Karpas-422 (cell line): ENCODE measurements around the gene KCNQ1. TPM values are rescaled to one million over a fixed set of nuclear protein-coding genes. Genes with fewer than 3 reads are reported as not detected.

Experiments
- DNase-seq: peaks from one replicate; pipeline ENCODE4 v3.0.0-alpha.2; 2015
- H2AFZ ChIP-seq: fragments of 200-600 bp; sonication (generic); 2 replicates; pipeline ENCODE4 v1.6.1; 2014; ENCODE audit warnings: antibody characterized with exemption, low read length, mixed read lengths
- H3K27ac ChIP-seq: fragments of 200-600 bp; sonication (generic); 2 replicates; pipeline ENCODE4 v1.5.1; 2014; ENCODE audit warnings: mild to moderate bottlenecking, low read length, moderate library complexity
- H3K27me3 ChIP-seq: fragments of 200-600 bp; sonication (generic); 2 replicates; pipeline ENCODE4 v1.6.1; 2014; ENCODE audit warnings: low read length, mixed read lengths
- H3K36me3 ChIP-seq: fragments of 200-600 bp; sonication (generic); 2 replicates; pipeline ENCODE4 v1.6.1; 2014; ENCODE audit warnings: low read length, mixed read lengths; ENCODE audit not compliant: insufficient read depth
- H3K4me1 ChIP-seq: fragments of 200-600 bp; sonication (generic); 2 replicates; pipeline ENCODE4 v1.6.1; 2014; ENCODE audit warnings: mild to moderate bottlenecking, low read length, mixed read lengths
- H3K4me2 ChIP-seq: fragments of 200-600 bp; sonication (generic); 2 replicates; pipeline ENCODE4 v1.6.1; 2014; ENCODE audit warnings: low read length, low read depth, mild to moderate bottlenecking; ENCODE audit not compliant: poor library complexity, severe bottlenecking
- H3K4me3 ChIP-seq: fragments of 200-600 bp; sonication (generic); 2 replicates; pipeline ENCODE4 v1.5.1; 2014; ENCODE audit warnings: mild to moderate bottlenecking, antibody characterized with exemption, low read length, mixed read lengths
- H3K79me2 ChIP-seq: fragments of 200-600 bp; sonication (generic); 2 replicates; pipeline ENCODE4 v1.6.1; 2014; ENCODE audit warnings: mild to moderate bottlenecking, low read length, mixed read lengths
- H3K9ac ChIP-seq: fragments of 200-600 bp; sonication (generic); 2 replicates; pipeline ENCODE4 v1.6.0; 2014; ENCODE audit warnings: low read length
- H3K9me2 ChIP-seq: fragments of 200-600 bp; sonication (generic), shearing (Covaris generic); replicated peaks from 2 replicates; pipeline ENCODE4 v1.6.0; 2014; ENCODE audit warnings: mild to moderate bottlenecking, low read length, moderate library complexity; ENCODE audit not compliant: insufficient read depth
- H3K9me3 ChIP-seq: fragments of 300-700, 200-600 bp; sonication (generic); 2 replicates; pipeline ENCODE4 v1.6.1; 2014; ENCODE audit warnings: low read length, mixed read lengths
- H4K20me1 ChIP-seq: fragments of 200-600 bp; sonication (generic); 2 replicates; pipeline ENCODE4 v1.6.1; 2014; ENCODE audit warnings: mild to moderate bottlenecking, antibody characterized with exemption, low read length, low read depth; ENCODE audit not compliant: insufficient read depth
- total RNA-seq: library from RNA; depleted of rRNA; stranded (reverse); fragments of >200 nt; shearing (Covaris generic); gene quantifications from 2 replicates; pipeline ENCODE4 v1.2.3, GENCODE V29; 2014; ENCODE audit warnings: low replicate concordance

The KCNQ1 gene
- total RNA-seq, 1 experiment from 2014 or later: not detected

DNA sequence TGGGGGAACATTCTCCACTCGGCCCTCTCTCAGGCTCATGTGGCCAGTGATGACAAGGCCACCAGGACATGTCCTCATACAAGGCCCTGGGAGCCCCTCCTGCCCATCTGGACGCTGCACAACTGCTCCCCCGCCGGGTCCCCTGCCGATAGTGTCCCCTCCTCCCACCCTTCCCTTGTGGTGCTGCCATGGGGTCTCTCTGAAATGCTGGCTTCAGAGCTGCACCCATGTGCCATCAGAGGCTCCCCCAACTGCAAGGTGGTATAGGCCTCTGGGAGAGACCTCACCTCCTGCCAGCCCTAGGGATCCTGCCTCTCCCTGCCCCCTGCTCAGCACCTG lies 142.0 kb downstream of the KCNQ1 start:
- H3K4me2 ChIP-seq: no peak overlapping the region
- no peaks in the 10 kb centered on the region for H3K9me2 ChIP-seq
- no peak overlapping the region for H2AFZ ChIP-seq
- no peaks in the 10 kb centered on the region for H4K20me1 ChIP-seq
- DNase-seq: no peak
- H3K36me3 ChIP-seq: no peaks in the 10 kb centered on the region
- H3K79me2 ChIP-seq: no peaks in the 10 kb centered on the region
- no peak overlapping the region for H3K27ac ChIP-seq
- no peaks in the 10 kb centered on the region for H3K9me3 ChIP-seq
- H3K9ac ChIP-seq: no peak overlapping the region
- no peaks in the 10 kb centered on the region for H3K4me1 ChIP-seq
- H3K4me3 ChIP-seq: no peak overlapping the region
- H3K27me3 ChIP-seq: no peaks in the 10 kb centered on the region

GRCh38 chr11:2587132-2587930 lies 142.5 kb downstream of the KCNQ1 start:
- Histone ChIP-seq H3K27ac (no peak overlapping the region), H3K4me3 (no peak overlapping the region), H3K79me2 (no peaks in the 10 kb centered on the region), H3K9me2 (no peaks in the 10 kb centered on the region), H3K9ac (no peak overlapping the region), H3K4me1 (no peaks in the 10 kb centered on the region), H3K27me3 (no peaks in the 10 kb centered on the region), H2AFZ (no peak overlapping the region), H3K36me3 (no peaks in the 10 kb centered on the region), H4K20me1 (no peaks in the 10 kb centered on the region), H3K9me3 (no peaks in the 10 kb centered on the region), H3K4me2 (no peak overlapping the region)
- no peak for DNase-seq

DNA sequence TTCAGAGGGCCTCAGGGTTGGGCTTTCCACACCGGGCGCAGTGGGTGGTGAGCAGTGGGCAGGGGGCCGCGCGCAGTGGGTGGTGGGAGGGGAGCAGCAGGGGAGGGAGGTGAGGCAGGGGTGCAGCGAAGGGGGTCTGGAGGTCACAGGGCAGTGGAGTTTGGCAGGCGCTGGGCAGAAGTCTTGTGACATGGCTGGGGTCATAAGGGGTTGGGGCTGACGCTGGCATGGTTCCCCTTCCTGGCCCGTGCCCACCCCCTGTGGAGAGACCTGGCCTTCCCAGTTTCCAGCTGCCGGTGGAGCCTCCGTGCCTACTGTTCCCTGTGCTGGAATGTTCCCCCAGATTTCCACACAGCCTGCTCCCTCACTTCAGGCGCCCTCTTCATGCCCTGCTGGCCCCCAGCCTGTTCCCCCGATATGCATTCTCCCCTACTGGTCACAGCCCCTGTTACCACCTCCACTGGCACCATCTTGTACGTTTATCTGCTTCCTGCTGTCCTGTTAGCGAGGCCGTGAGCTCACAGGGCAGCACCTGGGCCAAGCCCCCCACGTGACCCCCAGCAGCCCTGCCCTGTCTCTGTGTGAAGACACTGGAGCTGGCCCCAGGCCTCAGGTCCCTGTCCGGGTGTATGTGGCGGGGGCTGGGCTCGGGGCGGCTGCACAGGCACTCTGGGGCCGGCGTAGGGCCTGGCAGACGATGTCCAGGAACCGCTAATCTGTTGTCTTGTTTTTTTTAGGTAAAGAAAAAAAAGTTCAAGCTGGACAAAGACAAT lies 143.4 kb downstream of the KCNQ1 start:
- DNase-seq: no peak
- Histone ChIP-seq H3K4me1 (no peaks in the 10 kb centered on the region), H3K27ac (no peak overlapping the region), H3K9me3 (no peaks in the 10 kb centered on the region), H4K20me1 (no peaks in the 10 kb centered on the region), H3K79me2 (no peaks in the 10 kb centered on the region), H3K36me3 (no peaks in the 10 kb centered on the region), H3K4me2 (no peak overlapping the region), H3K9me2 (no peaks in the 10 kb centered on the region), H3K4me3 (no peak overlapping the region), H3K9ac (no peak overlapping the region), H2AFZ (no peak overlapping the region), H3K27me3 (no peaks in the 10 kb centered on the region)

DNA sequence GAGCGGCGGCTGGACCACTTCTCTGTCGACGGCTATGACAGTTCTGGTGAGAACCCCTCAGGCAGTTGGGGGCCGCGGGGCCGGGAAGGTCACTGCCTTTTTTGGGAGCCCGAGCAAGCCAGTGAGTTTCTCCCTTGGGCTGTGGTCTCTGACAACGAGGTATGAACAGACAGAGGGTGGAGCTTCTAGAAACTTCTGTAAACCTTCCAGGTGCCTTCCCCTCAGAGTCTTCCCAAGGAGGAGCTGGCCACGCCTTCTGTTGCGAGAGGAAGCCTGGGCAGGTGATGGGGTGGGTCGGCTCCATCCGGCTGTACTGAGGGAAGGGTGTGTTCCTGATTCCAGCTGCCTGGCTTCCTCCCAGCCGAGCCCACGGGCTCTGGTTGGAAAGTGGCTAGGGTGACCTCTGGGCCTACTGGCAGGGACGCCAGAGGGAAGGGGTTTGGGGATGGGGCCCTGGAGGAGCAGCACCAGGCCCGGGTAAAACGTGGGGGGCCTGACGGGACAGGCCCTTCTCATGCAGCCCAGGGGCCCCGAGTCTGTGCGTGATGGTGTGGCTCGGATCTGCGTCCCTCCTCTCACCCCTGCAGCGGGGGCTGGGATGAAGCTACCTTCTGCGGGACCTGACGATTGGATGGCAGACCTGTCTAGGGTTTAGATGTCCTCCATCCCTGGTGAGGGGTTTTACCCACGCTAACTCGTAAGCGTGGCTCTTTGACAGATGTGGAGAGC lies 144.2 kb downstream of the KCNQ1 start:
- Histone ChIP-seq H4K20me1 (no peaks in the 10 kb centered on the region), H3K27me3 (no peaks in the 10 kb centered on the region), H3K9me2 (no peaks in the 10 kb centered on the region), H3K4me3 (no peak overlapping the region), H3K4me2 (no peak overlapping the region), H3K9me3 (no peaks in the 10 kb centered on the region), H3K9ac (no peak overlapping the region), H3K79me2 (no peaks in the 10 kb centered on the region), H3K4me1 (no peaks in the 10 kb centered on the region), H3K36me3 (no peaks in the 10 kb centered on the region), H2AFZ (no peak overlapping the region), H3K27ac (no peak overlapping the region)
- DNase-seq: no peak

DNA sequence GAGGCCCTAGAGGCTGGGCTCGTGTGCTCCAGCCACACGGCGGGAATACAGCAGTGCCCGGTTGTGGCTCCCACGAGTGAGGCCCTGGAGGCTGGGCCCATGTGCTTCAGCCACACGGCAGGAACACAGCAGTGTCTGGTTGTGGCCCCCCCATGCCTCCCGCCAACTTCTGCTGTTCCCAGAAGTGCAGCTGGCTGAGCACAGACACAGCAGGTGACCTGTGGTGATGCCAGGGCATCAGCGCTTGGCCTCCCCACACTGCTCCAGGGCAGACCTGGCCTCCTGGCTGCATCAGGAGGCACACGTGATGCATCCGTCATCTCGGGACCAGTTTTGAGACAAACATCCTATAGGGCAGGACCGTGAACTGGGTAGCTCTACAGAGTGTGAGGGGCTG lies 144.7 kb downstream of the KCNQ1 start:
- no peak overlapping the region for H3K4me3 ChIP-seq
- no peak overlapping the region for H3K27ac ChIP-seq
- H3K4me1 ChIP-seq: no peaks in the 10 kb centered on the region
- no peak overlapping the region for H3K9ac ChIP-seq
- H3K79me2 ChIP-seq: no peaks in the 10 kb centered on the region
- H3K27me3 ChIP-seq: no peaks in the 10 kb centered on the region
- H3K36me3 ChIP-seq: no peaks in the 10 kb centered on the region
- no peaks in the 10 kb centered on the region for H4K20me1 ChIP-seq
- H3K9me3 ChIP-seq: no peaks in the 10 kb centered on the region
- no peak overlapping the region for H2AFZ ChIP-seq
- no peak overlapping the region for H3K4me2 ChIP-seq
- no peak for DNase-seq
- no peaks in the 10 kb centered on the region for H3K9me2 ChIP-seq

DNA sequence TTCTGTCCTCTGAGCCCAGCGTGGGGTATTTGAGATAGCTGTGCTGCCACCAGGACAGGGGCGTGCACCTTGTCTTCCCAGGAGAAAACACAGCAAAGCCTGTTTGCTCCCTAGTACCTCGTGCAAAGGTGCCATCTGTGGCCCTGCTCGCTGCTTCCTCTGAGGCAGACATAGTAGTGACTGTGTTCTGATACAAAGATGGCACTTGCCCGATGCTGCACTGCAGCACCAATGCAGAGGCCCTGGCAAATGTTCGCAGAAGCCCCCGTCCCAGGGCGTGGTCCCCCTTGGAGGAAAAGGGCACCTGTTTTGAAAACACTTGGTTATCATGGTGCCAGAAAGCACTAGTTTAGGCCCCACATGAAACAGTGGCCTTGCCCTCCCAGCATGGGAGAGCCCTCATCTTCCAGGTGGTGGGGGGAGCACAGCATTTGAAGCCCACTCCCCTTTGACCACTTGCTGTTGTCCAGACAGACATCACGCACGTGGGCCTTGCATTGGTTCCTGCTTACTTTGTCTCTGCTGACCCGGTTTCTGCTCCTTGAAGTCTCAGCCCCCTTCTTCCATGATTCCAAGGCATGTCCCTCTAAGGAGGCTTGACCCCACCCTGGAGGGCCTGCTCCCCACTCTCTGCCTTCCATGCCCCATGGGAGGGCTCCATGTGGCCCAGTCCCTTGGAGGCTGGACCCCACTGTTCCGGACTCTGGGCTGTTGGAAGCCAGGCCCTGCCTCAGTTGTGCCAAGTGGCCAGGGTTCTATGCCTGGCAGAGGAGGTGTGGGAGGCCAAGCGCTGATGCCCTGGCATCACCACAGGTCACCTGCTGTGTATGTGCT lies 145.5 kb downstream of the KCNQ1 start:
- Histone ChIP-seq H3K4me1 (no peaks in the 10 kb centered on the region), H3K9ac (no peak overlapping the region), H3K9me2 (no peaks in the 10 kb centered on the region), H3K4me2 (no peak overlapping the region), H3K4me3 (no peak overlapping the region), H3K27ac (no peak overlapping the region), H3K36me3 (no peaks in the 10 kb centered on the region), H3K79me2 (no peaks in the 10 kb centered on the region), H3K9me3 (no peaks in the 10 kb centered on the region), H3K27me3 (no peaks in the 10 kb centered on the region), H2AFZ (no peak overlapping the region), H4K20me1 (no peaks in the 10 kb centered on the region)
- no peak for DNase-seq

GRCh38 chr11:2590965-2591754 lies 146.4 kb downstream of the KCNQ1 start:
- Histone ChIP-seq H3K4me1 (no peaks in the 10 kb centered on the region), H3K27me3 (no peaks in the 10 kb centered on the region), H3K9ac (no peak overlapping the region), H4K20me1 (no peaks in the 10 kb centered on the region), H3K36me3 (no peaks in the 10 kb centered on the region), H2AFZ (no peak overlapping the region), H3K9me2 (no peaks in the 10 kb centered on the region), H3K79me2 (no peaks in the 10 kb centered on the region), H3K9me3 (no peaks in the 10 kb centered on the region), H3K27ac (no peak overlapping the region), H3K4me3 (no peak overlapping the region), H3K4me2 (no peak overlapping the region)
- no peak for DNase-seq
